Activated CD4-positive, alpha-beta T cell treated with anti-CD3 and anti-CD28 coated beads for 24 hours (primary cell): ENCODE data around the gene KMT5C.
A peak's percentile ranks its signal among the peaks of the same experiment; 100 is the strongest.

Source experiments
- DNase-seq, 2 donors: peaks; one replicate each; pipeline ENCODE4 v3.0.0-alpha.2; 2020; ENCODE audit warnings: low read depth in 2 of 2

KMT5C gene

GRCh38 chr19:55366790-55367189 lies 27.1 kb downstream of the KMT5C start:
- no peak for DNase-seq

DNA sequence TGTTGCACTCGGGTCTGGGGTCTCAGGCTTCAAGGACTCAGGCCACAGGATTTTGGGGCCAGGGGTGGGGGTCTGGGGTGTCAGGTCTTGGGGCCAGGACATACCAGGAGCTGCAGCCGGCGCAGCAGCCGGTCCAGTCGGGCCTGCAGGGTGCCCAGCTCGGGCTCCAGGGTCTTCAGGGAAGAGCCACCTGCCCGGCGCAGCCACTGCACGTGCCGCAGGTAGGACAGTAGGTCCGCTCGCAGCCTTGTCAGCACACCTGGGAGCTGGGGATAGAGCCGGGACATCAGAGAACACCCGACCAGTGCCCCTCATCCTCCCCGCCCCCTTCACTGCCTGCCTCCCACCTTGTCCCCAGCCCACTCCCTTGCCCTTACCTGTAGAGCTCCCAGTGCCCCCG lies 28.4 kb downstream of the KMT5C start:
- DNase-seq: no peak

GRCh38 chr19:55368701-55369563 lies 29.3 kb downstream of the KMT5C start:
- DNase-seq: no peak

DNA sequence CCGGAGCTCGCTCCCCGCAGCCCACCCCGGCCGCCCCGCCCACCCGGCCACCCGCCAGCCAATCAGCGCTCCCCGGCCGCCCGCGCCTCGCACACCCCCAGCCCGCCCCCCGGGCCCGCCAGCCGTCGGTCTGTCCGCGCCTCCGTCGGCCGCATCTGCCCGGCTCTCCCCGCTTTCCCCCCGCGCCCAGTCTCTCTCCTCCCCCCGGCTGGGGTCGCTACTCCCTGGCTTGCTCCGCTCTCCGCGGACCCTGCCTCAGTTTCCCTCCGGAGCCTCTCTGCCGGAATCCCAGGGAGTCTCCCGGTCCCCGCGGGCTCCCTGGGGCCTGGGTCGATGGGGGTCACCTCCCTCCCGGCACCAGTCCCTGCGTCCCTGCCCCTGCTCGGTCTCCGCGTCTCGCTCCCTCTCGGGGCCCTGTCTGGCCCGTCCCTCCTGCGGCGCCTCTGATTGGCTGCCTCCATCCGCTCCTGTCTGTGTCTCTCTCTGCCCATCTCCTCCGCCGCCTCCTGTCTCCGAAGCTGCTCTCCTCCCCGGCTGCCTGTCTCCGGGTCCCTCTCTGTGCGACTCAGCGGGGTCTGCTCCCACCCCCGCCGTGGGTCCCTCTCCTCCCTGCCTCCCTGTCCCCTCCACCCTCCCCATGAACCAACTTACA lies 30.1 kb downstream of the KMT5C start:
- peak in 1 of 2 donors; percentile 33 for DNase-seq

- no peak for DNase-seq
Observed at GRCh38 chr19:55370305-55370988, 30.8 kb downstream of the KMT5C start, which contains the start of gene IL11. Gene IL11 (minus strand): TSS chr19:55370463. CDS start chr19:55370310, 153 bp downstream.

GRCh38 chr19:55372316-55373081 lies 32.8 kb downstream of the KMT5C start:
- DNase-seq: no peak

- no peak for DNase-seq
Observed at GRCh38 chr19:55373306-55373992, 33.8 kb downstream of the KMT5C start.

GRCh38 chr19:55373993-55374757 lies 34.5 kb downstream of the KMT5C start:
- no peak for DNase-seq

DNA sequence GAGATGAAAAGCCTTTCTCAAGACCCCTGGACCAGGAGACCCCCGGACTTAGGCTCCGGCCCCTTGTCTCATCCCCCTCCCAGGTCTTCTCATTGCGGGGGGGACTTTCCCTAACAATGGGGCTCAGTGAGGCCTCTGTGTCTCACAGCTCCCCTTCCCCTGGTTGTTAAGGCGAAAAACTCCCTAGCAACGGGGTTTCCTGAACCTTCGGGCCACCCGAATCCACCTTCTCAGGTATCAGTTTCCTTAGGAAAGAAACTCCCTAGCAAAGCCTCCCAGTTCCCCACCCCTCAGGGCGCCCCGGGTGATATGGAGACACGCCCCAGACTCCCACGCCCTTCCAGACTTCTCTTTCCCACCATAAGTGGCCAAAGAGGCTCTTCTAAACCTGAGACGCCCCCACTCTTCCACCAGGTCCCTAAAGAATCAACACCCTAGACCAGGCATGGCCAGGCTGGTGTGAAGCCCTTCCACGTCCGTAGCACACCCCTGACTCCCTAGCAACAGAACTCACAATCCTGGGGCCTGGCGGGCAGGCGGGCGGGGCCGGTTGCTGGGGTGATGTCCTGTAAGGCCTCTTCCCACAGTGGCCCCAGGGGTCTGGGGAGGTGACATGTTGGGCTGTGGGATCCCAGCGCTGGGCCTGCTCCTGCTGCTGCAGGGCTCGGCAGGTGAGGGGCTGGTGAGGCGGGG lies 36.7 kb downstream of the KMT5C start, which contains the start of gene TMEM190:
TMEM190 (plus strand) TSS at position 586 of the 693 bp plus-strand sequence; CDS start at position 614, 28 bp downstream.
- DNase-seq: no peak

DNA sequence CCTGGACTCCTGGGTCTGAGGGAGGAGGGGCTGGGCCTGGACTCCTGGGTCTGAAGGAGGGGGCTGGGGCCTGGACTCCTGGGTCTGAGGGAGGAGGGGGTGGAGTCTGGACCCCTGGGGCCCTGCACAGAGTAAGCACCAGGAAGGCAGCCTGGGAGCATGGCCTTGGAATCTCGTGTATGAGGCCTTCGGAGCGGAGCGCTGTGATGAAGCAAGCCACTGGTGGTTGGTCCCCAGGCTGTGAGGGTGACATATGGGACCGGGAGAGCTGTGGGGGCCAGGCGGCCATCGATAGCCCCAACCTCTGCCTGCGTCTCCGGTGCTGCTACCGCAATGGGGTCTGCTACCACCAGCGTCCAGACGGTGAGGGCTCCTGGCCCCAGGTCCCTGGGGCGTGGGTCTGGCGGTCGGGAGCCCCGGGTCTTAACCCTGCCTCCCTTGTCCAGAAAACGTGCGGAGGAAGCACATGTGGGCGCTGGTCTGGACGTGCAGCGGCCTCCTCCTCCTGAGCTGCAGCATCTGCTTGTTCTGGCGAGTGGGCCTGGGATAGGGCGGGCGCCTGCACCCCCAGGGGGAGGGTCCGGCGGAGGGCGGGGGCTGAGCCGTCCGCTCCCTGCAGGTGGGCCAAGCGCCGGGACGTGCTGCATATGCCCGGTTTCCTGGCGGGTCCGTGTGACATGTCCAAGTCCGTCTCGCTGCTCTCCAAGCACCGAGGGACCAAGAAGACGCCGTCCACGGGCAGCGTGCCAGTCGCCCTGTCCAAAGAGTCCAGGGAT lies 37.9 kb downstream of the KMT5C start:
- DNase-seq: no peak

DNA sequence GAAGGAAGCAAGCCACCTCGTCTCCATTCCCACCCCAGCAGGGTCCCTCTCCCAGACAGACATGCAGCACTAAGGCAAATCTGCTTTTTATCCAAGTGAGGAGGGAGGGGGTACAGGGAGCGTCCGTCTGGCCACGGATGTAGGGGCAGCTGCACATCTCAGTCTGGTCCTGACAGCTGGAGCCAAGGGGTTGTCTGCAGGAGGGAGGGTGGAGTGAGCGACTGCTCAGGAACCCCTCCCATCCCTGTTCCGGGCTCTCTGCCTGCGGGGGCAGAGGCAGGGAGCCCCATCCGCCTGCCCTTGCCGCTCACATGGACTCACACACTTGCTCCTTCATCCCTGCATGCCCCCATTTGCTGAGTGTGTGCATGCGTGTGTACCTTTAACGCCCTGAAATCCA lies 39.5 kb downstream of the KMT5C start:
- DNase-seq: no peak

DNA sequence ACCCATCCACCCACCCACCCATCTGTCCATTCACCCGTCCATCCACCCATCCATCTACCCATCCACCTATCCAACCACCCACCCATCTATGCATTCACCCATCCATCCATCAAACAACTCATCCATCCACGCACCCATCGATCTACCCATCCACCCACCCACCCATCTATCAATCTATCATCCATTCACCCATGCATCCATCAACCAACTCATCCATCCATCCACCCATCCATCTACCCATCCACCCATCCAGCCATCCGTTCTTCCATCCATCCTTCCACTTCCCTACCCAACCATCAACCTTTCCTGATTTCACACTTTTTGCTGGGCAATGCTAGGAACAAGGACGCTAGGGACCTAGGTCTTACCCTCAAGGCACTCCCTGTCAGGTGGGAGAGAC lies 42.3 kb downstream of the KMT5C start:
- DNase-seq: no peak

GRCh38 chr19:55382522-55383054 lies 42.9 kb downstream of the KMT5C start:
- DNase-seq: no peak

GRCh38 chr19:55383279-55384130 lies 43.8 kb downstream of the KMT5C start:
- peak in 1 of 2 donors; percentile 14 for DNase-seq

DNA sequence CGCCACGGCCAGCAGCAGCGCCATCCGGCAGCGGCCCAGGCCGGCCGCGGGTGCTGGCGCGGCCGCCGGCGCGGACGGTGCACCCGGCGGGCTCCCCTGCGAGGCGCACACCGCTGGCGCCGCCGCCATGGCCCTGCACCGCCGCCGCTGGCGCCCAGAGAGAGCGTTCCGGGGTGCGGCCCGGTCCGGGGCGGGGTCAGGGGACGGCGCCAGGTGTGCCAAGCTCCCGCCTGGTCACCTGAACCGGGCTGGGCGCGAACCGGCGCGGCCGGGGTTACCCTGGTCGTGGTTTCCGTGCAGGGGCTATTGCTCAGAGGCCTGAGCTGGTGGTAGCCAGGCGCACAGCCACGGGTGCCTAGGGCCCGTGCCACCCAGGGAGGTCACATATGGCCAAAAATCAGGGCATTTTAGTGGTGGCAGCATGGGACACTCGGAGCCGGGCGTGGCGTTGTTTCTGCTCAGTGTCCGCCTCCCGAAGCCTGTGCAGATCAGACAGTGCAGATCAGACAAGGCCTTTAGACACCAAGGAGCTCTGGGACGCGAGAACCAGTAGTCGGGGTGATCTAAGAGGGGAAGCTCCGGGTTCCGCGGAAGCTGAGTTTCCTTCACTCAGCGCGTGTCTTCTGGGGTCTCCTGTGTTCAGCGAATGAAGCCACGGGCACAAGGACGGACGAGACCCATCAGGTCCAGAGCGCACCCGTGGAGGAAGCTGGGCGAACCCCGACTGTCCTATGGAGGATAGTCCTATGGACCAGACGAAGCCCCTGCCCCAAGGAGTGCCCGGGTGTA lies 44.6 kb downstream of the KMT5C start, which contains the start of gene TMEM238:
TMEM238 (minus strand) TSS at position 162 of the 789 bp plus-strand sequence; CDS start at position 129, 33 bp downstream.
- no peak for DNase-seq

- DNase-seq: peak; percentile 95 to 98
Observed at GRCh38 chr19:55384920-55385723, 45.4 kb downstream of the KMT5C start.
